GM21737 (cell line): ENCODE data around the gene KDM6B.

ENCODE experiments used
- ATAC-seq: cut with Tn5 transposase; IDR thresholded peaks from one replicate; pipeline ENCODE4 v1.9.1; 2021; ENCODE audit warnings: mild to moderate bottlenecking, moderate library complexity; ENCODE audit not compliant: unreplicated experiment

The KDM6B gene

GRCh38 chr17:7867881-7868329 is 33.9 kb downstream of the KDM6B start:
- no peak for ATAC-seq

- ATAC-seq: no peak
These were observed 39.0 kb downstream of the KDM6B start for GRCh38 chr17:7873051-7873450.

- no peak for ATAC-seq
These were observed 41.9 kb downstream of the KDM6B start for GRCh38 chr17:7875804-7876370.

GRCh38 chr17:7878234-7878633 is 44.2 kb downstream of the KDM6B start:
- no peak for ATAC-seq

- no peak for ATAC-seq
These were observed 46.3 kb downstream of the KDM6B start for GRCh38 chr17:7880076-7880868.

- no peak for ATAC-seq
These were observed 47.4 kb downstream of the KDM6B start for GRCh38 chr17:7881276-7882054.

GRCh38 chr17:7882068-7882467 is 48.1 kb downstream of the KDM6B start:
- ATAC-seq: no peak

- no peak for ATAC-seq
These were observed 48.6 kb downstream of the KDM6B start for GRCh38 chr17:7882629-7883028.
